H1 (cell line): ENCODE results near the gene TMEM269. TPM values are rescaled to one million over a fixed set of nuclear protein-coding genes. Genes with fewer than 3 reads are reported as not detected.

ENCODE experiments used
- CTBP2 ChIP-seq: IDR thresholded peaks from 2 replicates; pipeline ENCODE4 v1.7.0; 2011; ENCODE audit warnings: borderline replicate concordance, mild to moderate bottlenecking, moderate library complexity, mixed read lengths, low read length; ENCODE audit not compliant: insufficient read depth, insufficient read length
- EZH2 ChIP-seq: fragments of 200-600 bp; sonication (generic); IDR thresholded peaks from 2 replicates; pipeline ENCODE4 v1.7.1; 2012; ENCODE audit warnings: low read depth, mild to moderate bottlenecking, moderate library complexity, low read length, inconsistent platforms; ENCODE audit not compliant: severe bottlenecking
- HDAC6 ChIP-seq: IDR thresholded peaks from one replicate; pipeline ENCODE4 v1.7.1; 2012; ENCODE audit warnings: low read depth, mild to moderate bottlenecking, inconsistent platforms, low read length, moderate library complexity
- KDM4A ChIP-seq: IDR thresholded peaks from one replicate; pipeline ENCODE4 v1.7.1; 2012; ENCODE audit warnings: low read depth, mild to moderate bottlenecking, moderate library complexity, low read length, inconsistent platforms; ENCODE audit not compliant: severe bottlenecking
- MAFK ChIP-seq: IDR thresholded peaks from 2 replicates; pipeline ENCODE4 v1.6.1; 2012; ENCODE audit warnings: low read depth, mild to moderate bottlenecking, improper control_type of control experiment, low read length
- RNF2 ChIP-seq: fragments of 200-900, 300-1000 bp; sonication (generic); IDR thresholded peaks from 2 replicates; pipeline ENCODE4 v1.7.1; 2016; ENCODE audit warnings: borderline replicate concordance, low read depth, mild to moderate bottlenecking, antibody characterized with exemption, low read length; ENCODE audit not compliant: poor library complexity, severe bottlenecking; ENCODE audit errors: missing control alignments
- SUZ12 ChIP-seq: fragments of 200-600 bp; sonication (generic); IDR thresholded peaks from 2 replicates; pipeline ENCODE4 v1.6.1; 2012; ENCODE audit warnings: mild to moderate bottlenecking, inconsistent platforms, low read length, moderate library complexity, mixed read lengths
- polyA plus RNA-seq, 7 experiments: library from polyadenylated mRNA; depleted of rRNA in 3 of 7; stranded (reverse) in 5 of 7; unstranded in 2 of 7; fragments of >200 nt in 5 of 7; fragments of 200-250 nt in 2 of 7; gene quantifications; 1 replicate in 5 of 7; 2 replicates in 1 of 7; 4 replicates in 1 of 7; pipeline versions ENCODE4 v1.2.1 to v1.2.3, GENCODE V29; 2011 to 2013; ENCODE audit warnings: missing spikeins in 2 of 7, mixed read lengths in 2 of 7
- total RNA-seq: library from RNA; stranded (reverse); fragmentation: NEBNext Ultra II Directional; extraction: Animal tissue kit (Norgen Biotek cat#: 25700); gene quantifications from 2 replicates; pipeline ENCODE4 v1.2.1, GENCODE V29; 2021

TMEM269 gene
- total and polyA plus RNA-seq, 2 of the 8 experiments (the other 6 are each of a cell fraction or from before 2014, with no cell fraction given) = 0.14 to 0.35 TPM

- no peak for TF ChIP-seq CTBP2
- no peak for TF ChIP-seq KDM4A
- TF ChIP-seq SUZ12 = no peak
- TF ChIP-seq HDAC6 = no peak
- TF ChIP-seq EZH2 = no peak
- TF ChIP-seq MAFK = no peak
- no peak for TF ChIP-seq RNF2
- TF ChIP-seq, all 59 proteins: peak for 0
These were observed 36.1 kb upstream of the TMEM269 start (continued) for GRCh38 chr1:42748461-42749410.
